ENCODE results near the gene TUSC7. TPM values are rescaled to one million over a fixed set of nuclear protein-coding genes. Genes with fewer than 3 reads are reported as not detected.

TUSC7 gene
- total RNA-seq, 1 donor = not detected

- Histone ChIP-seq H3K4me1 (ENCODE audit: insufficient read depth, low read length) (no peaks in the 10 kb centered on the region), H3K4me3 (ENCODE audit: low read length) (no peak overlapping the region), H3K9me3 (ENCODE audit: low read depth, low read length) (no peaks in the 10 kb centered on the region), H3K27me3 (ENCODE audit: insufficient read depth, low read length) (no peaks in the 10 kb centered on the region)
These were observed 30.1 kb downstream of the TUSC7 start for GRCh38 chr3:116739678-116740077.

- Histone ChIP-seq H3K27me3 (ENCODE audit: insufficient read depth, low read length) (no peaks in the 10 kb centered on the region), H3K4me1 (ENCODE audit: insufficient read depth, low read length) (no peaks in the 10 kb centered on the region), H3K9me3 (ENCODE audit: low read depth, low read length) (no peaks in the 10 kb centered on the region), H3K4me3 (ENCODE audit: low read length) (no peak overlapping the region)
These were observed 30.7 kb downstream of the TUSC7 start for GRCh38 chr3:116740293-116740692.

DNA sequence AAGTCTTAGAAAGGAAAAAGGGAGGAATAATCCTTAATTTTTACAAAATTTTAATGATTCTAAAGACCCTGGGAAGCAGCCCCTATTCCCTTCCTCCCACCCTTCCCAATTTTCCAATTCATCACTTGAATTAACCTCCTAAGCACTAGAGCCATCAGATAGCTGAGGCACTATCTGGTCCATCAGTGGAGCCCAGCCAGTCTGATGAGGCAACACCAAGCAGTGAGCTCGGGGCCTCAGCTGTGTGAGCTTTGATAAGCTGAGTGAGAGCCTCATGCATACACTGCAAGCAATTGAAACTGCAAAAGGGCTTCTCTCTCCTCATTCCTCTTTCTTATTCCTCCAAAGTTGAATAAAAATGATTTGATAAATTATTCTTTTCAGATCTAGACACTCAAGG lies 31.9 kb downstream of the TUSC7 start:
- Histone ChIP-seq H3K4me1 (ENCODE audit: insufficient read depth, low read length) (no peaks in the 10 kb centered on the region), H3K27me3 (ENCODE audit: insufficient read depth, low read length) (no peaks in the 10 kb centered on the region), H3K9me3 (ENCODE audit: low read depth, low read length) (no peaks in the 10 kb centered on the region), H3K4me3 (ENCODE audit: low read length) (no peak overlapping the region)

- Histone ChIP-seq H3K27me3 (ENCODE audit: insufficient read depth, low read length) (no peaks in the 10 kb centered on the region), H3K4me1 (ENCODE audit: insufficient read depth, low read length) (no peaks in the 10 kb centered on the region), H3K9me3 (ENCODE audit: low read depth, low read length) (no peaks in the 10 kb centered on the region), H3K4me3 (ENCODE audit: low read length) (no peak overlapping the region)
These were observed 33.5 kb downstream of the TUSC7 start for GRCh38 chr3:116743062-116743461.

DNA sequence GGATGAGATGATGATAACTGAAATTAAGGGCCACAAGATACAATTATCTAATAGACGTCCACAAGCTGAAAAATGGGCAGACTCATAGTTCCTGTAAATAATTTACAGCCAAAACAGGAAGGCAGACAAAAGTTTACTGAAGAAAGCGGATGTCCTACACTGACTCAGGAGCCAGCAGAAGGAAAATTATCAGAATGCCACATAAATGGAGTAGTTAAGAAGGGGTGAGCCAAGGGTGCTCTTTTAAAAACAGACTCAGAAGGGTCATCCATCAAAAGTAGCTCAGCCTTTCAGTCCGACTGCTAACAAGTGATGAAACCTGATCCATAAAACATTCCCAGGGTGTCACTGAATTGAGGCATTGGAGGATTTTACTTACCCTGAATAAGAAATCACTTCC lies 39.8 kb downstream of the TUSC7 start:
- Histone ChIP-seq H3K4me3 (ENCODE audit: low read length) (no peak overlapping the region), H3K9me3 (ENCODE audit: low read depth, low read length) (no peaks in the 10 kb centered on the region), H3K4me1 (ENCODE audit: insufficient read depth, low read length) (no peaks in the 10 kb centered on the region), H3K27me3 (ENCODE audit: insufficient read depth, low read length) (no peaks in the 10 kb centered on the region)

GRCh38 chr3:116757315-116757714 lies 47.7 kb downstream of the TUSC7 start:
- H3K9me3 ChIP-seq (ENCODE audit: low read depth, low read length) = no peaks in the 10 kb centered on the region
- no peak overlapping the region for H3K4me3 ChIP-seq (ENCODE audit: low read length)
- H3K4me1 ChIP-seq (ENCODE audit: insufficient read depth, low read length) = no peaks in the 10 kb centered on the region
- H3K27me3 ChIP-seq (ENCODE audit: insufficient read depth, low read length) = no peaks in the 10 kb centered on the region

DNA sequence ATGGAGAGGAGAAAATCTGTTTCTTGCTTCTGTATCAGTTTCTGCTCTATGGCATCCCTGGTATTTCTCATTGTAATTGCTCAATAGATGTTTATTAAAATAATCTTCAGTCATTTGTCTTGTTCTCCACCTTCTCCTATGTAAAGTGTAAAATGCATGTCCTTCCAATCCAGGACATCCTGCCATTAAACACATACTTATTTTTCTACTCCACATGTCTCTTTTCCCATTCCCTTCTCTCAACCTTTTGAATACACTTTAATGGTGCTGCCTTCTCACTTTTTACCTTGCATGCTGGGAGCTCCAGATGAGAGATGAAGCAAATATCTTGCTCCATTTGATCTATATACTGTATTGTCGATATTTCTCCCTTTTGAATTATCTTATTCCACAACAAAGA lies 49.7 kb downstream of the TUSC7 start:
- Histone ChIP-seq H3K4me3 (ENCODE audit: low read length) (no peak overlapping the region), H3K4me1 (ENCODE audit: insufficient read depth, low read length) (no peaks in the 10 kb centered on the region), H3K9me3 (ENCODE audit: low read depth, low read length) (no peaks in the 10 kb centered on the region), H3K27me3 (ENCODE audit: insufficient read depth, low read length) (no peaks in the 10 kb centered on the region)
